GM19193 (cell line): ENCODE data around the gene TJP1.

Experiments used
- POLR2A ChIP-seq: IDR thresholded peaks from 4 replicates; pipeline ENCODE4 v1.6.1; 2011; ENCODE audit not compliant: insufficient read depth, insufficient read length; ENCODE audit errors: extremely low read depth

TJP1 gene

DNA sequence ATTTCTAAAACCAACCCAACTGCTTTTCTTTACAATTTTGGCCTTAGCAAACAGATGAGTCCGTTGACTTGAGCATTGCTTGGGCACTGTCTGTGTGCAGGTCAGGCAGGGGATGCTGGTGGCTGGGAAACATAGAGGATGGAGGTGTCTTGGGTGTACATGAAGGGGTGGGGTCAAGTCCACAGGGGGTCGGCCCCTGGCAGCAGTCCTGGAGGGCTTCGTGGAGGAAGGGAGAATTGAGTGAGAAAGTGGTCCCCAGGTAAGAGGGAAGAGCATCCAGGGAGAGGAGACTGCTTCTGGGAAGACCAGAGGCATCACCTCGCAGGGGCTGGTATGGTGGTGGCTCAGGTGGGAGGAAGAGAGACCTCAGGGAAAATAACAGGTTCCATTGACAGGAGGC is 144.8 kb downstream of the TJP1 start:
- TF ChIP-seq POLR2A: no peak

DNA sequence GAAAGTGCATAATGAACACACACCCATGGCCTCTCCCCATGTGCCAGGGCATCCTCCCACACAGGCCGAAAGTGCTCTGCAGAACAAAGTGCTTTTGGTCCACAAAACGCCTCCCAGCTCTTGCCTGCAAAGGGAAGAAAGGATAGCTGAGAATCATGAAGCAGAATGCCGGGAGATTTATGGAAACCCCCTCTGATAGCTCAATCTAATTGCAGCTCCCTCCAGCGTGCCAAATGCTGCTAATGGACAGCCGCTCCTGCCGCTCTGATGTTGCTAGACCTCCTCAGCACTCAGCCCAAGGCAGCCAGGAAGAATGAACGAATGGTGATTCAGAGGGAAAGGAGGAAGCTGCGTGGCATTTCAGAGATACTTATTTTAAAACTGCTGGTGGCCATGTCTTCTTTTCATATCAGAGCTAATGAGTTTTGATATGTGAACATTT is 145.3 kb downstream of the TJP1 start:
- TF ChIP-seq POLR2A: no peak

- TF ChIP-seq POLR2A: no peak
Observed at GRCh38 chr15:29675791-29676301, 146.4 kb downstream of the TJP1 start.

DNA sequence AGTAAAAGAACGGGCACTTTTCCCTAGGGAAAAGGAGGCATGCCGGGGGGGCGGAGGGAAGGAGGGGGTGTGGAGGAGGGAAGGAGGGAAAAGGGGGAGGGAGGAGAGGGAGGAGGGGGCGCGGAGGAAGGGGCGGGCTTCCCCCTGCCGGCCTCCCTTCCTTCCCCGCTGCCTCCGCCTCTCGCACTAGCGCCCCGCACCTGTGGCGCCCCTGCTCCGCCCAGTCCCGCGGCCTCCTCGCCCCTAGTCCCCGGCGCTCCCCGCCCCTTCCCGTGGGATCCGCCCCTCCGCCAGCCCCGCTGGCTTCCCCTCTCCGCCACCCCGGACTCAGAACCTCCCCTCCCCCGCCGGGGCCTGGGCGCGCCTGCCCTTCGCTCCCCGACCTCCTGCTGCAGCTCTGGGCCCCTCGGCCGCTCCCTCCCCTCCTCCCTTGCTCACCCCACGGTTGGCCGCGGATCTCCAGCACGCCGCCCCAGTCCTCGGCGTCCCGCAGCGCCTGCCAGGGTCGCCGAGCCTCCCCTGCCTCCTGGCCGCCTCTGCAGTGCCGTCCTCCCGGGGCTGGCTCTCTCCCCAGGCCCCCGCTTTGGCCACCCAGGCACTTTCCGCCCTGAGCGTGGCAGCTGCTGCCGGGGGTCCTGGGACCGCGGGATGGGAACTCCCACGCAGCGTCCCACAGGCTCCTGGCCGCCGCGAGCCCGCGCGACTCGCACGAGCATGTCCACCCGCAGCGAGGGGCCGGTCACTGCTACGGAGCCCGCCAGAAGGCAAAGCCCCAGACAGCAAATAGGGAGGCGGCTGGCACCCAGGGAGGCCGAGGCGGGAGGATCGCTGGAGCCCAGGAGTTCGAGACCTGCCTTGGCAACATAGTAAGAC is 147.4 kb downstream of the TJP1 start:
- TF ChIP-seq POLR2A: no peak

DNA sequence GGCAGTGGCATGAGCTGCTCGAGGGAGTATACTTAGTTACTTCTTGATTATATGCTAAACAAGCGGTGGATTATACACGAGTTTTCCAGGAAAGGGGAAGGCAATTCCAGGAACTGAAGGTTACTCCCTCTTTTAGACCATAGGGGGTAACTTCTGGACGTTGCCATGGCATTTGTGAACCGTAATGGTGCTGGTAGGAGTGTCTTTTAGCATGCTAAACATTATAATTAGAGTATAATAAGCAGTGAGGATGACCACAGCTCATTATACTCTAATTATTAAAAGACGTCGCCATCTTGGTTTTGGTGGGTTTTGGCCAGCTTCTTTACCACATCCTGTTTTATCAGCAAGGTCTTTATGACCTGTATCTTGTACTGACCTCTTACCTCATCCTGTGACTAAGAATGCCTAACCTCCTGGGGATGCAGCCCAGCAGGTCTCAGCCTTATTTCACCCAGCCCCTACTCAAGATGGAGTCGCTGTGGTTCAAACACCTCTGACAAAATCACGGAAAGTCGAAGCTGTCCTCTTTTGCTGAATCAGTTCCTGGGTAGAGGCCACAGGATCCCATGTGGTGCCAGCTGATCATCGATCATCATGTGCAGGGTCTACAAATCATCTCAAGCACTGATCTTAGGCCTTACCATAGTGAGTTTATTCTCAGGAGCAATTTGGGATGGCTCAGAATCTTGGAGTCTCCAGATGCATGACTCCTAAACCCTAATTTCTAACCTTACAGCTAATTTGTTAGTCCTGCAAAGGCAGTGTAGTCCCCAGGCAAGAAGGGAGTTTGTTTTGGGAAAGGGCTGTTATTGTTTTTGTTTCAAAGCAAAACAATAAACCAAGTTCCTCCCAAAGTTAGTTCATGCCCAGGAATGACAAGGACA is 149.1 kb downstream of the TJP1 start:
- no peak for TF ChIP-seq POLR2A

DNA sequence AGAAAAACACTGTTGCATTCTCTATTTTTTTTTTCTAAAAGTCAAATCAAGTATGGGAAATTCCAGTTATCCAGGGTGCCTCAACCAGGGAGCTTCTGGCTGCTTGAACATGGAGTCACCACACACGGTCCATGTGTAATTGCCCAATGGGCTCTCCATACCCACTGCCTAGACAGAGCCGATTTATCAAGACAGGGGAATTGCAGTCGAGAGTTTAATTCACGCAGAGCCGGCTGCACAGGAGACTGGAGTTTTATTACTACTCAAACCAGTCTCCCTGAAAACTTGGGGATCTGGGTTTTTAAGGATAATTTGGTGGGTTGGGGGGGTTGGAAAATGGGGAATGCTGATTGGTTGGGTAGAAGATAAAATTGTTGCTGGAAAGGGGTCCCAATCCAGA is 149.8 kb downstream of the TJP1 start:
- no peak for TF ChIP-seq POLR2A

DNA sequence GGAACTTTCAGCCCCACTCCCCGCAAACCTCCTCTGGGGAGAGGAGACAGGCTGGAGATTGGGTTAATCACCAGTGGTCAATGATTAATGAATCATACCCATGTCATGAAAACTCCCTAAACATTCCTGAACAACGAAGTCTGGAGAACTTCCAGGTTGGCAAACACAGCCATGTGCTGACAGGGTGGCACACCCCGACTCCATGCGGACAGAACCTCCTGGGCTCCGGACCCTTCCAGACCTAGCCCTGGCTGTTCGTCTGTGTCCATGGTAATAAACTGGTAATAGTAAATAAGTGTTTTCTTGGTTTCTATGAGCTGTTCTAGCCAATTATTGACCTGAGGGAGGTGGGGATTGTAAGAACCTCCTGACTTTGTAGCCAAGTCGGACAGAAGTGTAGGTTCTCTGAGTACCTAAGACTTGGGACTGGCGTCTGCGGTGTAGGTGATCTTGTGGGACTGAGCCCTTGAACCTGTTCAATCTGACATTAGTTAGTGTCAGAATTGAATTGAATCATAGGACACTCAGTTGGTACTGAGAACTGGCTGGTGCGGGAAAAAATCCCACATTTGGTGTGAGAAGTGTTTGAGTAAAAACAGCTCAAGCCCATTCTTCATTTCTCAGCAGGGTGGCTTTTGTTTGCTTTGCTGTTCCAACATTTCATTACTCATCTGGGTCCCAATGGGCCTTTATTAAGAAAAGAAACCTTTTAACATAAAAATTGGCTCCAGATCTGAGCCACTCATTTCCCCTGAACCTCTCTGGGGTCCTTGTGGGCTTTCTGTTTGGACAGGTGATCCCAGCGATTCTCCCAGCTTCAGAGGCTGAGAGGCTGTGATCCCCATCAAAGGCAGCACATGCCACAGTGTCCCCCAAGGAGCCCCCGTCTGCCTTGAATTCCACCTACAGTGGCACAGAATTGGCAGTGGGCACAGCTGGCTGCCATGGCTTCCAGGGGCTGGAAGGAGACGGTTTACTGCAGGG is 151.0 kb downstream of the TJP1 start:
- TF ChIP-seq POLR2A: no peak

- no peak for TF ChIP-seq POLR2A
Observed at GRCh38 chr15:29670266-29670665, 152.0 kb downstream of the TJP1 start.

- no peak for TF ChIP-seq POLR2A
Observed at GRCh38 chr15:29669823-29670222, 152.4 kb downstream of the TJP1 start.

DNA sequence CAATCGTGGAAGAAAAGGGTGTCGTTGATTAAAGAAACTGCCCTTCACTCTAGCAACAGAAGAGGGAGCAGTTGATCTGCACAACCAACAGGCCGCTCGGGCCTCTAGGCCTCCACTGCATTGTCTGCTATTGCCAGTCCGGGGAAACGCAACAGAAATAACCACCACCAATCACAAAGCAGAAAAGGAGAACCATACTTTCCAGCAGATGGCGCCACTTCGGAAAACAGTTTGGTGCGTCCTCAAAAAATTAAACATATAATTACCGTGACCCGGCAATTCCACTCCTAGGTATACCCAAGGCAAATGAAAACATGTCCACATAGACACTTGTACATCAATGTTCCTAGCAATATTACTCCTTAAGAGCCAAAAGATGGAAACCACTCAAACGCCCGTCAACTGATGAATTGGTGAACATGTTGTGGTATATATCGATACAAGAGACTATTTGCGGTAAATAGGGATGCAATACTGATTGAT is 154.1 kb downstream of the TJP1 start:
- no peak for TF ChIP-seq POLR2A

- no peak for TF ChIP-seq POLR2A
Observed at GRCh38 chr15:29666241-29666640, 156.0 kb downstream of the TJP1 start.

- no peak for TF ChIP-seq POLR2A
Observed at GRCh38 chr15:29665444-29666003, 156.7 kb downstream of the TJP1 start.

- TF ChIP-seq POLR2A: no peak
Observed at GRCh38 chr15:29664406-29664805, 157.9 kb downstream of the TJP1 start.
